GM23338 (cell line): Measurements from ENCODE around the gene SLC45A1. TPM values are rescaled to one million over a fixed set of nuclear protein-coding genes. Genes with fewer than 3 reads are reported as not detected.

Experiments used
- ATAC-seq: fragments of 200-7000 bp; cut with Tn5 transposase; 3 replicates; pipeline ENCODE4 v1.9.1; 2020
- DNase-seq: peaks from one replicate; pipeline ENCODE4 v3.0.0-alpha.2; 2015; ENCODE audit warnings: low spot score
- H2AFZ ChIP-seq: fragments of 200-600 bp; sonication (generic); 2 replicates; pipeline ENCODE4 v1.8.0; 2016; ENCODE audit warnings: antibody characterized with exemption, mild to moderate bottlenecking, moderate library complexity
- H3F3A ChIP-seq: fragments of 200-600 bp; sonication (generic); replicated peaks from 2 replicates; pipeline ENCODE4 v1.8.0; 2017; ENCODE audit warnings: antibody characterized with exemption, mixed run types, low read depth
- H3K27ac ChIP-seq: fragments of 200-600 bp; sonication (generic); 2 replicates; pipeline ENCODE4 v1.6.1; 2016; ENCODE audit warnings: low read depth
- H3K27me3 ChIP-seq: fragments of 200-600 bp; sonication (generic); 2 replicates; pipeline ENCODE4 v1.8.0; 2016; ENCODE audit warnings: mild to moderate bottlenecking, mixed run types, moderate library complexity; ENCODE audit not compliant: insufficient read depth
- H3K36me3 ChIP-seq: fragments of 200-600 bp; sonication (generic); 2 replicates; pipeline ENCODE4 v1.8.0; 2016; ENCODE audit warnings: mild to moderate bottlenecking; ENCODE audit not compliant: insufficient read depth
- H3K4me1 ChIP-seq: fragments of 200-600 bp; sonication (generic); 2 replicates; pipeline ENCODE4 v1.8.0; 2016; ENCODE audit warnings: mild to moderate bottlenecking, moderate library complexity; ENCODE audit not compliant: insufficient read depth
- H3K4me2 ChIP-seq: fragments of 200-600 bp; sonication (generic); 2 replicates; pipeline ENCODE4 v1.7.1; 2017; ENCODE audit warnings: mixed run types
- H3K4me3 ChIP-seq: fragments of 200-600 bp; sonication (generic); 2 replicates; pipeline ENCODE4 v1.6.1; 2016; ENCODE audit warnings: mixed run types
- H3K79me2 ChIP-seq: fragments of 200-600 bp; sonication (generic); replicated peaks from 2 replicates; pipeline ENCODE4 v1.8.0; 2017; ENCODE audit warnings: mild to moderate bottlenecking; ENCODE audit not compliant: insufficient read depth
- H3K9me2 ChIP-seq: fragments of 200-600 bp; sonication (generic); 2 replicates; pipeline ENCODE4 v1.8.0; 2017; ENCODE audit not compliant: insufficient read depth
- H4K20me1 ChIP-seq: fragments of 200-600 bp; sonication (generic); replicated peaks from 2 replicates; pipeline ENCODE4 v1.8.0; 2017; ENCODE audit warnings: mild to moderate bottlenecking; ENCODE audit not compliant: insufficient read depth
- H3K27ac Mint-ChIP-seq: 2 replicates; pipeline ENCODE4 v1.8.0; 2020; ENCODE audit warnings: inconsistent platforms, mild to moderate bottlenecking, moderate library complexity, mixed read lengths
- H3K27me3 Mint-ChIP-seq: 3 replicates; pipeline ENCODE4 v1.8.0; 2022; ENCODE audit warnings: low read depth, mild to moderate bottlenecking, moderate library complexity, mixed read lengths, inconsistent platforms; ENCODE audit not compliant: insufficient read depth, poor library complexity
- H3K36me3 Mint-ChIP-seq: 3 replicates; pipeline ENCODE4 v1.8.0; 2021; ENCODE audit warnings: low read depth, mild to moderate bottlenecking, inconsistent platforms, moderate library complexity, mixed read lengths
- H3K4me1 Mint-ChIP-seq: 3 replicates; pipeline ENCODE4 v1.8.0; 2020; ENCODE audit warnings: mild to moderate bottlenecking, inconsistent platforms, mixed read lengths
- H3K4me3 Mint-ChIP-seq: 3 replicates; pipeline ENCODE4 v1.8.0; 2021; ENCODE audit warnings: moderate library complexity, mild to moderate bottlenecking, inconsistent platforms, mixed read lengths
- H3K9me3 Mint-ChIP-seq: 3 replicates; pipeline ENCODE4 v1.8.0; 2020; ENCODE audit warnings: moderate library complexity, mild to moderate bottlenecking, inconsistent platforms, mixed read lengths
- CREB1 ChIP-seq: fragments of 250-450 bp; sonication (Bioruptor Pico); IDR thresholded peaks from 2 replicates; pipeline ENCODE4 v1.5.0; 2020; ENCODE audit warnings: low read depth, mild to moderate bottlenecking, moderate library complexity
- EZH2 ChIP-seq: fragments of 200-600 bp; sonication (generic); IDR thresholded peaks from one replicate; pipeline ENCODE4 v1.8.0; 2017; ENCODE audit warnings: antibody characterized with exemption, mild to moderate bottlenecking, low read depth; ENCODE audit not compliant: unreplicated experiment
- EZH2phosphoT487 ChIP-seq: fragments of 200-600 bp; sonication (generic); IDR thresholded peaks from one replicate; pipeline ENCODE4 v1.8.1; 2018; ENCODE audit warnings: antibody characterized with exemption; ENCODE audit not compliant: unreplicated experiment
- JUNB ChIP-seq: IDR thresholded peaks from one replicate; pipeline ENCODE4 v1.6.1; 2016; ENCODE audit warnings: antibody characterized with exemption; ENCODE audit not compliant: unreplicated experiment
- NANOG ChIP-seq: IDR thresholded peaks from 2 replicates; pipeline ENCODE4 v1.6.1; 2016; ENCODE audit warnings: antibody characterized with exemption, borderline replicate concordance
- POLR2AphosphoS5 ChIP-seq: IDR thresholded peaks from 2 replicates; pipeline ENCODE4 v1.6.1; 2016; ENCODE audit warnings: antibody characterized with exemption, low read depth
- STAT1 ChIP-seq: IDR thresholded peaks from one replicate; pipeline ENCODE4 v1.6.1; 2016; ENCODE audit warnings: antibody characterized with exemption; ENCODE audit not compliant: unreplicated experiment
- ZNF331 ChIP-seq: fragments of 250-450 bp; sonication (Bioruptor Pico); IDR thresholded peaks from 2 replicates; pipeline ENCODE4 v1.5.0; 2020; ENCODE audit warnings: low read depth, mild to moderate bottlenecking, moderate library complexity
- polyA plus RNA-seq: library from polyadenylated mRNA; unstranded; fragments of >200 nt; fragmentation: Nextera tagmentation; extraction: Ambion mirVana; gene quantifications from 2 replicates; pipeline ENCODE4 v1.2.1, GENCODE V29; 2016
- total RNA-seq: library from RNA; depleted of rRNA; stranded (reverse); fragments of >200 nt; shearing (Covaris generic); gene quantifications from 2 replicates; pipeline ENCODE4 v1.2.3, GENCODE V29; 2014
- TF ChIP-seq, protein P1 (sequence below): fragments of 250-450 bp; sonication (Bioruptor Pico); IDR thresholded peaks from 2 replicates; pipeline ENCODE4 v1.5.0; 2020; ENCODE audit warnings: mild to moderate bottlenecking, moderate library complexity

The SLC45A1 gene
- total and polyA plus RNA-seq, 2 experiments from 2014 or later, result 1.3 to 2.3 TPM

DNA sequence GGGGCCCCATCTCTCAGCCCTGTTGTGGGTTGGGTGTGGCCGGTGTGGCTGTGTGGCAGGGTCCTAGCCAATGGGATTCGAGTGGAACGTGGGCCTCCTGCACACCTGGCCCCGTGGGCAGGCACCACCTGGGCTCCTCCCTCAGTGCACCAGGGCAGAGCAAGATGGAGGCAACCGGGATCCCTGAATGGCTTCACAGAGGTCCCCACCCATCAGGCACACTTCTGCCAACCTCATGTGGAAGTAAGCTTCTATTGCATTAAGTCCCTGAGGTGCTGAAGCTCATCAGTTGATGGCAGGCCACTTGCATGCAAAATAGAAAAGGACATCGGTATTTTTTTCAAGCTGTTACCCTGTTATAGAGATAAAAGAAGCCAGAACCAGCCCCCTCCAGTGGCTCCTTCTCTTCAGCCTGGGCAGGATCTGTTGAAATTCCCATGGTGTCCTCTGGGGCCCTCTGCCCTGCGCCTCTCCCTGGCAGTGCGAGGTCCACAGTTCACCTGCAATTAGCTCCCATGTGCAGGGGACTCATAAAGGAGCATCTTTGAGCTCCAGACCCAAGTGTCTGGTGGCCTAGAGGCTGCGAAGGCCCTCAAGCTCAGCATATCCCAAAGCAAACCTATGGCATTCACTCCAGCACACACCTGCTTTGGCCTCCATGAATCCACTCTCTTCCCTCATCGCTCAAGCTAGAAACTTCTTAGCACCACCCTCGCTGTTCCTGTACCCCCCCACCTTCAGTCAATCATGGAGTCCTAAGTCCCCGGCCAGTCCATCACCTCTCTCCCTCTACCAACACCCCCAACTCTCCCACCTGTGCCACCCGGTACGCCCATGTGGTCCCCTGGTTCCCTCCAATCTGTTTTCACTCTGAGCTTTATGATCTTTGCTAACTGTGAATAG, 2.1 kb upstream of the SLC45A1 start (continued):
- TF ChIP-seq, protein P1, sequence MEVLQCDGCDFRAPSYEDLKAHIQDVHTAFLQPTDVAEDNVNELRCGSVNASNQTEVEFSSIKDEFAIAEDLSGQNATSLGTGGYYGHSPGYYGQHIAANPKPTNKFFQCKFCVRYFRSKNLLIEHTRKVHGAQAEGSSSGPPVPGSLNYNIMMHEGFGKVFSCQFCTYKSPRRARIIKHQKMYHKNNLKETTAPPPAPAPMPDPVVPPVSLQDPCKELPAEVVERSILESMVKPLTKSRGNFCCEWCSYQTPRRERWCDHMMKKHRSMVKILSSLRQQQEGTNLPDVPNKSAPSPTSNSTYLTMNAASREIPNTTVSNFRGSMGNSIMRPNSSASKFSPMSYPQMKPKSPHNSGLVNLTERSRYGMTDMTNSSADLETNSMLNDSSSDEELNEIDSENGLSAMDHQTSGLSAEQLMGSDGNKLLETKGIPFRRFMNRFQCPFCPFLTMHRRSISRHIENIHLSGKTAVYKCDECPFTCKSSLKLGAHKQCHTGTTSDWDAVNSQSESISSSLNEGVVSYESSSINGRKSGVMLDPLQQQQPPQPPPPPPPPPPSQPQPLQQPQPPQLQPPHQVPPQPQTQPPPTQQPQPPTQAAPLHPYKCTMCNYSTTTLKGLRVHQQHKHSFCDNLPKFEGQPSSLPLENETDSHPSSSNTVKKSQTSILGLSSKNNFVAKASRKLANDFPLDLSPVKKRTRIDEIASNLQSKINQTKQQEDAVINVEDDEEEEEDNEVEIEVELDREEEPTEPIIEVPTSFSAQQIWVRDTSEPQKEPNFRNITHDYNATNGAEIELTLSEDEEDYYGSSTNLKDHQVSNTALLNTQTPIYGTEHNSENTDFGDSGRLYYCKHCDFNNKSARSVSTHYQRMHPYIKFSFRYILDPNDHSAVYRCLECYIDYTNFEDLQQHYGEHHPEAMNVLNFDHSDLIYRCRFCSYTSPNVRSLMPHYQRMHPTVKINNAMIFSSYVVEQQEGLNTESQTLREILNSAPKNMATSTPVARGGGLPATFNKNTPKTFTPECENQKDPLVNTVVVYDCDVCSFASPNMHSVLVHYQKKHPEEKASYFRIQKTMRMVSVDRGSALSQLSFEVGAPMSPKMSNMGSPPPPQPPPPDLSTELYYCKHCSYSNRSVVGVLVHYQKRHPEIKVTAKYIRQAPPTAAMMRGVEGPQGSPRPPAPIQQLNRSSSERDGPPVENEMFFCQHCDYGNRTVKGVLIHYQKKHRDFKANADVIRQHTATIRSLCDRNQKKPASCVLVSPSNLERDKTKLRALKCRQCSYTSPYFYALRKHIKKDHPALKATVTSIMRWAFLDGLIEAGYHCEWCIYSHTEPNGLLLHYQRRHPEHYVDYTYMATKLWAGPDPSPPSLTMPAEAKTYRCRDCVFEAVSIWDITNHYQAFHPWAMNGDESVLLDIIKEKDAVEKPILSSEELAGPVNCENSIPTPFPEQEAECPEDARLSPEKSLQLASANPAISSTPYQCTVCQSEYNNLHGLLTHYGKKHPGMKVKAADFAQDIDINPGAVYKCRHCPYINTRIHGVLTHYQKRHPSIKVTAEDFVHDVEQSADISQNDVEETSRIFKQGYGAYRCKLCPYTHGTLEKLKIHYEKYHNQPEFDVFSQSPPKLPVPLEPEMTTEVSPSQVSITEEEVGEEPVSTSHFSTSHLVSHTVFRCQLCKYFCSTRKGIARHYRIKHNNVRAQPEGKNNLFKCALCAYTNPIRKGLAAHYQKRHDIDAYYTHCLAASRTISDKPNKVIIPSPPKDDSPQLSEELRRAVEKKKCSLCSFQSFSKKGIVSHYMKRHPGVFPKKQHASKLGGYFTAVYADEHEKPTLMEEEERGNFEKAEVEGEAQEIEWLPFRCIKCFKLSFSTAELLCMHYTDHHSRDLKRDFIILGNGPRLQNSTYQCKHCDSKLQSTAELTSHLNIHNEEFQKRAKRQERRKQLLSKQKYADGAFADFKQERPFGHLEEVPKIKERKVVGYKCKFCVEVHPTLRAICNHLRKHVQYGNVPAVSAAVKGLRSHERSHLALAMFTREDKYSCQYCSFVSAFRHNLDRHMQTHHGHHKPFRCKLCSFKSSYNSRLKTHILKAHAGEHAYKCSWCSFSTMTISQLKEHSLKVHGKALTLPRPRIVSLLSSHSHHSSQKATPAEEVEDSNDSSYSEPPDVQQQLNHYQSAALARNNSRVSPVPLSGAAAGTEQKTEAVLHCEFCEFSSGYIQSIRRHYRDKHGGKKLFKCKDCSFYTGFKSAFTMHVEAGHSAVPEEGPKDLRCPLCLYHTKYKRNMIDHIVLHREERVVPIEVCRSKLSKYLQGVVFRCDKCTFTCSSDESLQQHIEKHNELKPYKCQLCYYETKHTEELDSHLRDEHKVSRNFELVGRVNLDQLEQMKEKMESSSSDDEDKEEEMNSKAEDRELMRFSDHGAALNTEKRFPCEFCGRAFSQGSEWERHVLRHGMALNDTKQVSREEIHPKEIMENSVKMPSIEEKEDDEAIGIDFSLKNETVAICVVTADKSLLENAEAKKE, result no peak

GRCh38 chr1:8318436-8318835, 522 bp downstream of the SLC45A1 start:
- Histone ChIP-seq H4K20me1 (no peaks in the 10 kb centered on the region), H3K27ac (no peak overlapping the region), H3K4me2 (peak overlapping the region; percentile 92), H3K79me2 (no peaks in the 10 kb centered on the region), H3K9me2 (no peaks in the 10 kb centered on the region), H3K27me3 (peaks cover 25% of the 10 kb centered on the region), H3F3A (peaks cover 9% of the 10 kb centered on the region; the same call in 1 of the 2 replicates), H3K4me1 (peaks cover 21% of the 10 kb centered on the region), H3K36me3 (no peaks in the 10 kb centered on the region), H2AFZ (peak overlapping the region; percentile 95), H3K4me3 (peak overlapping the region; percentile 69)
- Mint-ChIP-seq H3K27me3 (peaks cover 30% of the 10 kb centered on the region), H3K36me3 (no peaks in the 10 kb centered on the region; the same call in 2 of the 3 replicates), H3K4me3 (peak overlapping the region; percentile 69), H3K9me3 (peaks cover 2% of the 10 kb centered on the region; the same call in 1 of the 3 replicates), H3K4me1 (peaks cover 34% of the 10 kb centered on the region), H3K27ac (no peak overlapping the region)
- DNase-seq, result no peak
- ATAC-seq, result peak; percentile 9
- TF ChIP-seq EZH2phosphoT487, result no peak
- no peak for TF ChIP-seq STAT1
- no peak for TF ChIP-seq EZH2
- TF ChIP-seq CREB1 (CRISPR knock-in tag), result no peak
- no peak for TF ChIP-seq NANOG
- no peak for TF ChIP-seq JUNB
- no peak for TF ChIP-seq ZNF331 (CRISPR knock-in tag)
- TF ChIP-seq, protein P1, result no peak
- TF ChIP-seq POLR2AphosphoS5, result no peak
